A549 treated with RU486 at 1 μM for 4 hours (cell line): Measurements from ENCODE around the gene CALCOCO2. TPM values are rescaled to one million over a fixed set of nuclear protein-coding genes. Genes with fewer than 3 reads are reported as not detected.

Experiments used
- total RNA-seq: library from RNA; stranded (reverse); fragments of 200-300 nt; extraction: Qiagen RNA extraction; gene quantifications from 5 replicates; pipeline ENCODE4 v1.2.3, GENCODE V29; 2022; ENCODE audit warnings: low read depth

The CALCOCO2 gene, protein sequence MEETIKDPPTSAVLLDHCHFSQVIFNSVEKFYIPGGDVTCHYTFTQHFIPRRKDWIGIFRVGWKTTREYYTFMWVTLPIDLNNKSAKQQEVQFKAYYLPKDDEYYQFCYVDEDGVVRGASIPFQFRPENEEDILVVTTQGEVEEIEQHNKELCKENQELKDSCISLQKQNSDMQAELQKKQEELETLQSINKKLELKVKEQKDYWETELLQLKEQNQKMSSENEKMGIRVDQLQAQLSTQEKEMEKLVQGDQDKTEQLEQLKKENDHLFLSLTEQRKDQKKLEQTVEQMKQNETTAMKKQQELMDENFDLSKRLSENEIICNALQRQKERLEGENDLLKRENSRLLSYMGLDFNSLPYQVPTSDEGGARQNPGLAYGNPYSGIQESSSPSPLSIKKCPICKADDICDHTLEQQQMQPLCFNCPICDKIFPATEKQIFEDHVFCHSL
- 65.4 to 93.9 TPM (median 72.0 TPM) in 5 replicates for total RNA-seq

DNA sequence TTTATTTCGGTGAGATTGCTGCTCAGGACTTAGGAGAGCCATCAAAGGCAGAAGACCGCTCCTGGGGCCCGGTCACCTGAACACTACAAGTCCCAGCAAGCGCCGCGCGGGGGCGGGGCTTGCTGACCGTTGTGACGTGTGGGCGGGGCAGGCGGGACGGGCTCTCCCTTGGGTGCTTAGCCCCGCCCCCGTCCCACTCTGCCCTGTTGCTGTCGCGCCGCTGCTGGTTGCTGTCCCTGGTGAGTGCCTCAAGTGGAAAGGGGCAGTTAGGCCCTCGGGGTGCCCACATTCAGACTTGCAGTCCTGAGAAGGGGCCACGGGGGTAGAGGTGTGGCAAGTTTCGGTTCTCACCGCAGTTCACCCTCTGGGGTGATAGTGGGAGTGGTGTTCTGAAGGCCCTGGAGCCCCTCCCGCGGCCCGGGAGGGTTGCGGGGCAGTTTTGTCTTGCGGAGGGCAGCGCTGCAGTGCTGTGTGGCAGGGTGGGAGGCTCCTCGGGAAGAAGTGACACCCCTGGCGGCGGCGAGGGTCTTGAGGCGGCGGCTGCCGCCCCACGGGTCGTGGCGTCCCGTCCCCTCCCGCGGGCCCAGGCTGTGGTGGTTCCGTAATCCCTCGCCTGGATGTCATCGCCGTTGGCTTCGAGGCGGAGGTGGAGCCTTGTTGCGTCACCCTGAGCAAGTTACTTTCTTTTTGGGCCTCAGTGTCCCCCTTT lies at the start of gene CALCOCO2:
Gene CALCOCO2 (plus strand): TSS at position 196 of the 709 bp plus-strand sequence. CDS start 10,673 bp downstream, outside the sequence.

DNA sequence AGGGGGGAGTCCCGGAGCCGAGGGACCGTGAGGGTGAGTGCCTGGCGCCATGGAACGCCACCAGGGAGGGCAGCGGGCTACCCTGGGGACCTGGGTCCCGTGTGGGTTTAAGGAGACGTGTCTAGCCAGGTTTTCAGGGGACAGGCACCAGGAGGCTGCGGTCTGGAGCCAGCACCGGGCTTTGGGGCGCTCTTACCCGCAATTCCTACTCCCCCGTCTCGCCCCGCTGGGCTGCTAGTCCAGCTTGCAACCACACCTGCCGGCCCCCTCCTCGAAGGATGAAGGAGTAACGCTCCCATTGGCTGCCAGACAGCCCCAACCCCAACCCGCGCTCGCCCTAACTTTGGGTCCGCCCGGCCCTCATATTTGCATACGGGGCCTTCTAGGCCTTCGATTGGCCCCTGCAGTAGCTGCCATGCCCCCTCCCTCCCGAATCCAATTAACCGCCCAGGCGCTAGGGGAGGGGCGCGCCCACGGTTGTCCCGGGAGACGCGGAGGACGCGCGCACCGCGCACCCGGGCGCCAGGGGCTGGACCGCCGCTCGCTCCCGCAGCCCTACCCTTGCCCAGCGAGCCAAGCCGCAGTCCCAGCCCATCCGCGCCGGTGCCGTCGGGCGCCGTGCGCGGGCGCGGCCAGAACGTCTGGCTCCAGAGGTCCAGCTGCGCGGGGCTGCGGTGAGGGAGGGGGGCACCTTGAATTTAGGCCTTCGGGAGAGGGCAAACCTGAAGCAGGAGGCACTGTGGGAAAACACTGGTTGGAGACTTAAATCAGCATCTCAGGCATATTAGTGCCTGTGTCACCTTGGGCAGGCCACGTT lies 13.9 kb upstream of the CALCOCO2 start, which contains the start of gene TTLL6:
Gene TTLL6 (minus strand): TSS at position 456 of the 817 bp plus-strand sequence. CDS start 157 bp downstream, at position 299.

DNA sequence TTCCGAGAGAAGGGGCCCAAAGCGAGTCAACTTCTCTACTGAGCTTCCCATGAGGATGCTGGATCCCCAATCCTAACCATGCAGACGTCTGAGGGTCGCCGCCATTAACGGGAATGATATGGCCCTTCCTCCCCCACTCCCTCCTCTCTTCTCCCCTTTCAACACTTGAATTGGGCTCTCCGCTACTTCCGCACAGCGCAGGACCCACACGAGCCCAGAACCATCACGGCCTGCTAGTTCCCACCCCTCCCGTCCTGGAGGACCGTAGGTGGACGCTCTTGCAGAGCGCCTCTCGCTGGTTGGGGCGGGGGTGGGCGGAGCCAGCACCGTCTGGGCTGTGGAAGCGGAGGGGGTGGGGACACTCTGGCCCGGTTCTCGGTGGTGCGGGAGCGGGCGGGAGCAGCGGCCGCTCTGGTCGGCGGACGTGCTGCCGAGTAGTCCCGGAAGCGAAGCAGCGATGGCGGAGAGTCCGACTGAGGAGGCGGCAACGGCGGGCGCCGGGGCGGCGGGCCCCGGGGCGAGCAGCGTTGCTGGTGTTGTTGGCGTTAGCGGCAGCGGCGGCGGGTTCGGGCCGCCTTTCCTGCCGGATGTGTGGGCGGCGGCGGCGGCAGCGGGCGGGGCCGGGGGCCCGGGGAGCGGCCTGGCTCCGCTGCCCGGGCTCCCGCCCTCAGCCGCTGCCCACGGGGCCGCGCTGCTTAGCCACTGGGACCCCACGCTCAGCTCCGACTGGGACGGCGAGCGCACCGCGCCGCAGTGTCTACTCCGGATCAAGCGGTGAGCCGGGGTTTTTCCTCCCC lies 77.4 kb downstream of the CALCOCO2 start, which contains the start of gene UBE2Z:
Gene UBE2Z (plus strand): TSS at position 361 of the 797 bp plus-strand sequence. CDS start 97 bp downstream, at position 458.

Other genes with a start within 250 kb of the CALCOCO2 start
- gene HOXB3, start 240.8 kb upstream of the CALCOCO2 start, total RNA-seq = 3.9 to 6.7 TPM (median 4.8 TPM) in 5 replicates
- 1.5 to 2.9 TPM (median 2.5 TPM) in 5 replicates for gene HOXB5, start 237.3 kb upstream of the CALCOCO2 start, total RNA-seq
- gene HOXB6, start 226.0 kb upstream of the CALCOCO2 start, total RNA-seq = 4.0 to 6.9 TPM (median 5.4 TPM) in 5 replicates
- gene HOXB7, start 220.0 kb upstream of the CALCOCO2 start, total RNA-seq = 31.1 to 41.0 TPM (median 33.2 TPM) in 5 replicates
- gene HOXB8, start 215.7 kb upstream of the CALCOCO2 start, total RNA-seq = 7.8 to 12.5 TPM (median 10.2 TPM) in 5 replicates
- 7.5 to 8.8 TPM (median 8.6 TPM) in 5 replicates for gene HOXB9, start 204.7 kb upstream of the CALCOCO2 start, total RNA-seq
- gene PRAC1, start 108.5 kb upstream of the CALCOCO2 start, total RNA-seq = not detected in 5 replicates
- not detected in 5 replicates for gene PRAC2, start 107.8 kb upstream of the CALCOCO2 start, total RNA-seq
- 1.6 to 2.4 TPM (median 2.2 TPM) in 5 replicates for gene HOXB13, start 102.3 kb upstream of the CALCOCO2 start, total RNA-seq
- gene TTLL6, start 13.8 kb upstream of the CALCOCO2 start, total RNA-seq = 0.48 to 0.97 TPM (median 0.71 TPM) in 5 replicates
- gene ATP5MC1, start 61.8 kb downstream of the CALCOCO2 start, total RNA-seq = 489 to 693 TPM (median 562 TPM) in 5 replicates
- gene UBE2Z, start 77.4 kb downstream of the CALCOCO2 start, total RNA-seq = 117 to 129 TPM (median 124 TPM) in 5 replicates
- 274 to 350 TPM (median 305 TPM) in 5 replicates for gene SNF8, start 113.8 kb downstream of the CALCOCO2 start, total RNA-seq
- gene GIP, start 137.6 kb downstream of the CALCOCO2 start, total RNA-seq = 3.7 to 4.9 TPM (median 4.4 TPM) in 5 replicates
- 52.3 to 95.3 TPM (median 84.2 TPM) in 5 replicates for gene IGF2BP1, start 166.3 kb downstream of the CALCOCO2 start, total RNA-seq